NB4 (cell line): ENCODE data around the gene RRBP1.

Experiments
- DNase-seq: peaks from one replicate; pipeline ENCODE4 v3.0.0; 2010; ENCODE audit warnings: low read depth
- H3K4me3 ChIP-seq: one replicate; pipeline ENCODE4 v1.5.1; 2011; ENCODE audit warnings: mild to moderate bottlenecking, low read depth, low read length, moderate library complexity
- MYC ChIP-seq: IDR thresholded peaks from 2 replicates; pipeline ENCODE4 v1.6.1; 2011; ENCODE audit warnings: low read depth, low read length
- POLR2A ChIP-seq: IDR thresholded peaks from 2 replicates; pipeline ENCODE4 v1.6.1; 2011; ENCODE audit warnings: mild to moderate bottlenecking; ENCODE audit not compliant: insufficient read length; ENCODE audit errors: extremely low read depth
- TF ChIP-seq, protein P1 (sequence below): IDR thresholded peaks from 2 replicates; pipeline ENCODE4 v1.6.1; 2011; ENCODE audit warnings: low read depth, low read length
- TF ChIP-seq, protein P2 (sequence below): IDR thresholded peaks from one replicate; pipeline ENCODE4 v1.5.1; 2012; ENCODE audit warnings: low read depth, low read length

The RRBP1 gene

DNA sequence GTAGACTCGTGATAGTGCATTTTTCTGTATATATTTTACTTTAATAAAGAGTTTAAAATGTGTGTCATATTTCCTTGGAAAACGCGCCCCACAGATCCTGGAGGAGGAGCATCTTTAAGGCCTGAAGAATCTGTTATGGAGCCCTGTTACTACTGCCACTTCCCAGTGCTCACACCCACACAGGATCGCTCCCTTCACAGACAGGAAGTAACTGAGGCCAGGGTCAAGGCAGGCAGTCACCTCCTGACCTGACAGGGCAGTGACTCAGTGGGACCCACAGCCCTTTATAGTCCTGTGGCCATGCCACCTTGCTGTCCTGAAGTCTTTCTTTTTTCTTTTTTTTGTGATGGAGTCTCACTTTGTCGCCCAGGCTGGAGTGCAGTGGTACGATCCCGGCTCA is 9.0 kb downstream of the RRBP1 start:
- no peak for DNase-seq
- H3K4me3 ChIP-seq = no peak overlapping the region
- TF ChIP-seq, protein P1, sequence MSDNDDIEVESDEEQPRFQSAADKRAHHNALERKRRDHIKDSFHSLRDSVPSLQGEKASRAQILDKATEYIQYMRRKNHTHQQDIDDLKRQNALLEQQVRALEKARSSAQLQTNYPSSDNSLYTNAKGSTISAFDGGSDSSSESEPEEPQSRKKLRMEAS = no peak
- TF ChIP-seq MYC (no peak), POLR2A (no peak)
- TF ChIP-seq, protein P2, sequence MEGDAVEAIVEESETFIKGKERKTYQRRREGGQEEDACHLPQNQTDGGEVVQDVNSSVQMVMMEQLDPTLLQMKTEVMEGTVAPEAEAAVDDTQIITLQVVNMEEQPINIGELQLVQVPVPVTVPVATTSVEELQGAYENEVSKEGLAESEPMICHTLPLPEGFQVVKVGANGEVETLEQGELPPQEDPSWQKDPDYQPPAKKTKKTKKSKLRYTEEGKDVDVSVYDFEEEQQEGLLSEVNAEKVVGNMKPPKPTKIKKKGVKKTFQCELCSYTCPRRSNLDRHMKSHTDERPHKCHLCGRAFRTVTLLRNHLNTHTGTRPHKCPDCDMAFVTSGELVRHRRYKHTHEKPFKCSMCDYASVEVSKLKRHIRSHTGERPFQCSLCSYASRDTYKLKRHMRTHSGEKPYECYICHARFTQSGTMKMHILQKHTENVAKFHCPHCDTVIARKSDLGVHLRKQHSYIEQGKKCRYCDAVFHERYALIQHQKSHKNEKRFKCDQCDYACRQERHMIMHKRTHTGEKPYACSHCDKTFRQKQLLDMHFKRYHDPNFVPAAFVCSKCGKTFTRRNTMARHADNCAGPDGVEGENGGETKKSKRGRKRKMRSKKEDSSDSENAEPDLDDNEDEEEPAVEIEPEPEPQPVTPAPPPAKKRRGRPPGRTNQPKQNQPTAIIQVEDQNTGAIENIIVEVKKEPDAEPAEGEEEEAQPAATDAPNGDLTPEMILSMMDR = no peak

DNA sequence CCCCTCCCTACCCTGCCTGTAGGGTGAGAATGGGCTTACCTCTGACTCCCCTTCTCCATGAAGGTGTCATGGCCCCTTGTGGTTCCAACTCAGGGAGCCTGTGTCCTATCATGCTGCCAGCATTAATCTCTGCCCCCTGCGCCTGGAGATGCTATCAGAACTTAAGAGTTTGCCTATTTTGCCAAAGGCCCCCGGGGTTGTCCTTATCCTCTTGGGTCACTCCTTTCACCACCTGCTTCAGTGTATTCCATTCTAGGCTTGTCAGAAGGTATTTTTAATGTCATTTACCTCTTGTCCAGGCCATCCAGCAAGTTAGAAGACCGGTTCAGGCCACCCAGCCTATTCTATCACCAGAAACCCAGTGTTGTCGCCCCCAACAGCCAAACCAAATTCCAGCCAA is 10.5 kb downstream of the RRBP1 start:
- no peak for DNase-seq
- no peak overlapping the region for H3K4me3 ChIP-seq
- TF ChIP-seq, protein P1 = no peak
- TF ChIP-seq, protein P2 = no peak
- TF ChIP-seq POLR2A (no peak), MYC (no peak)

DNA sequence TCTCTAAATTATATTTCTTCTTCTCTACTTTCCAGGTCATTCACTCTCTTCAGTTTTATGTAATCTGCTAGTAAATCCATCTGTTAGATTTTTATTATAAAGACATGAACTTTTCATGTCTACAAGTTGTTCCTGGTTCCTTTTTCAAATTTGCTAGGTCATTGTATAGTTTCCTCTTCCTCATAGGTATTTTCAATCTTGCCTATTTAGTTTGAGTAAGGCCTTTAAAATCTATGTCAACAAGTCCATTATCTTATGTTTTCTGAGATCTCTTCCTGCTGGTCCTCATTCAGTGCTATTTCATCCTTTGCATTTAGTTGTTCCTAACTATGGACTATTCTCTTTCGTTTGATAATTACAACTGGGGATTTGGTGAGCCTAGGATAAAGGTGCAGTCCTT is 11.0 kb downstream of the RRBP1 start:
- TF ChIP-seq, protein P2 = no peak
- TF ChIP-seq MYC = no peak
- TF ChIP-seq POLR2A = no peak
- TF ChIP-seq, protein P1 = no peak
- no peak for DNase-seq
- H3K4me3 ChIP-seq = no peak overlapping the region

DNA sequence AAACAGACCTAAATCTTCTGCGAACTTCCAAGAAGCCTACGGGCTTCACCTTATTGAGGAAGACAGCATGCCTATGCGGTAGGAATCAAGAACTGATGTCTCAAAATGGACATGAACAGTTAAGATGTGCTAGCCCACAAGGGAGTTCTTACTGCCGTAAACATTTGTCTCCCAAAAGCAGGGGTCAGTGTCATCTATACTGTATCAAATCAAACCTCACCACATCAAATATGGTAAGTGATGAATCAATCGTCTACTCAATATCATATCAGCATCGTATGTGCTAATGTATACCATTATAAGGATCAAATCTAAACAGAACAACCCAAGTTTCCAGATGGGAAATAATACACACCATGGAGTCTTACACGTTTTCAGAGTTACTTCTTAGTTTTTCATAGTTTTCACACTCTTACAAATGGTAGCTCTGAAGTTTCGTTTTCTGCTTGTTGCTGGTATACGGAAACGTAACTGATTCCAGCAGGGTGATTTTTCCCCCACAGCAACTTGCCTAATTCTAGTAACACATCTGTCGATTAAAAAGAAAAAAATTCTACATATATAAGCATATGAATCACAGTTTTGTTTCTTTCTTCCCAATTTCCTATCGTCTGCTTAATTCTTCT is 12.6 kb downstream of the RRBP1 start:
- DNase-seq = no peak
- H3K4me3 ChIP-seq = no peak overlapping the region
- TF ChIP-seq, protein P1 = no peak
- TF ChIP-seq MYC (no peak), POLR2A (no peak)
- TF ChIP-seq, protein P2 = no peak

DNA sequence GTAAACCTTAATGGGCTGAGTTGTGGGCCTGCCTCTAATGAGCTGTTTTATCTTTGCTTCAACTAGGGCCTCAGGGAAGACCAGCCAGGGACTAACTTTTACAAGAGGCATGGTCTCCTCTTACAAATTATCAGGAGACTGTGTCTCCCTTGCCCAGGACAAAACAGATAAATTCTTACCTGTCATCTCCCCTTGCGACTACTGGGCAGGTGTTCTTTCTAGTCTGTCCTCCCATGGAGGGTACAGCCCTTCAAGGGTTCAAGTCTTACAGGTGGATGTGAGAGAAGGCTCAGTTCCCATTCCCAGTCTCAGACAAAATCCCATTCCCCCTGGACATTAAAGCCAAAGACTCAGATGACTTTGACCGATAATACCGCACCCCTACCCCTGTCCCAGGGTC is 13.6 kb downstream of the RRBP1 start:
- H3K4me3 ChIP-seq = no peak overlapping the region
- TF ChIP-seq POLR2A (no peak), MYC (no peak)
- TF ChIP-seq, protein P1 = no peak
- TF ChIP-seq, protein P2 = no peak
- no peak for DNase-seq

DNA sequence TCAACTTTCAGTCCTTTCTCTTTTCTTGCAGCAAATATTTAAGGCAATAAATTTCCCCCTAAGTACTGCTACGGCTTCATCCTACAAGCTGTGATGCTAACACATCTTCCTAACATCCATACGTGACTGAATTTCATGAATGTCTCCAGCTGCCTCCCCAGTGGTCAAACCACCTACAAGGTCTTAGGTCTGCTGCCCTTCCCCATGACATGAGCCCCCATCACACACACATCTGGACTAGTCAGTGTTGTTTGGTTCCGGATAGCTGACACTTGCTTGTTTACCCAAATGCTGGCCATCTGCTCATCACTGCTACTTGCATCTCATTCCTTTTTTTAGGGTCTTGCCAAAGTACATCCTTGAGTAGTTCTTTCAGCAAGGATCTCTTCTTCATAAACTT is 14.6 kb downstream of the RRBP1 start:
- no peak overlapping the region for H3K4me3 ChIP-seq
- no peak for DNase-seq
- TF ChIP-seq MYC (no peak), POLR2A (no peak)
- TF ChIP-seq, protein P2 = no peak
- TF ChIP-seq, protein P1 = no peak
